Epidermal melanocyte (primary cell): ENCODE results near the gene PTPRS.
A peak's percentile ranks its signal among the peaks of the same experiment; 100 is the strongest.

Experiments used
- DNase-seq: peaks from one replicate; pipeline ENCODE4 v3.0.0; 2011; ENCODE audit warnings: low spot score; ENCODE audit not compliant: insufficient read length

Gene PTPRS

GRCh38 chr19:5355076-5355475 is 14.5 kb upstream of the PTPRS start:
- no peak for DNase-seq

- no peak for DNase-seq
These were observed 13.8 kb upstream of the PTPRS start for GRCh38 chr19:5354403-5354802.

GRCh38 chr19:5352229-5352763 is 11.7 kb upstream of the PTPRS start:
- no peak for DNase-seq

GRCh38 chr19:5351731-5352228 is 11.2 kb upstream of the PTPRS start:
- DNase-seq = no peak

GRCh38 chr19:5349041-5349440 is 8.4 kb upstream of the PTPRS start:
- no peak for DNase-seq

GRCh38 chr19:5345895-5346386 is 5.3 kb upstream of the PTPRS start:
- DNase-seq = no peak

GRCh38 chr19:5343848-5344247 is 3.2 kb upstream of the PTPRS start:
- DNase-seq = peak; percentile 50

GRCh38 chr19:5342573-5343201 is 2.1 kb upstream of the PTPRS start:
- DNase-seq = no peak

- DNase-seq = no peak
These were observed 1.4 kb upstream of the PTPRS start for GRCh38 chr19:5341981-5342380.

GRCh38 chr19:5341448-5341820 is 822 bp upstream of the PTPRS start:
- DNase-seq = no peak

- DNase-seq = no peak
These were observed 519 bp downstream of the PTPRS start for GRCh38 chr19:5339950-5340636.

GRCh38 chr19:5339198-5339949 is 1.2 kb downstream of the PTPRS start:
- no peak for DNase-seq

- no peak for DNase-seq
These were observed 1.9 kb downstream of the PTPRS start for GRCh38 chr19:5338656-5339197.

GRCh38 chr19:5337708-5338655 is 2.6 kb downstream of the PTPRS start:
- DNase-seq = no peak

GRCh38 chr19:5337126-5337525 is 3.5 kb downstream of the PTPRS start:
- no peak for DNase-seq

GRCh38 chr19:5336195-5336965 is 4.2 kb downstream of the PTPRS start:
- DNase-seq = no peak

- no peak for DNase-seq
These were observed 5.0 kb downstream of the PTPRS start for GRCh38 chr19:5335593-5335992.

- DNase-seq = no peak
These were observed 5.7 kb downstream of the PTPRS start for GRCh38 chr19:5334824-5335500.

- no peak for DNase-seq
These were observed 6.3 kb downstream of the PTPRS start for GRCh38 chr19:5334366-5334739.
